Spinal cord (tissue), 10 donors: ENCODE measurements around the gene RAET1G. TPM values are rescaled to one million over a fixed set of nuclear protein-coding genes. Genes with fewer than 3 reads are reported as not detected.

ENCODE experiments used
- DNase-seq, 6 donors: peaks; one replicate each; pipeline versions ENCODE4 v3.0.0 to v3.0.0-alpha.2; 2013 to 2015; ENCODE audit warnings: low spot score in 6 of 6, low read depth in 4 of 6
- H3K27ac ChIP-seq: one replicate; pipeline ENCODE4 v1.5.1; 2013; ENCODE audit warnings: low read depth, low read length, control low read depth
- H3K27me3 ChIP-seq: one replicate; pipeline ENCODE4 v1.6.1; 2013; ENCODE audit warnings: low read length; ENCODE audit not compliant: control insufficient read depth, insufficient read depth
- H3K36me3 ChIP-seq: one replicate; pipeline ENCODE4 v1.6.1; 2013; ENCODE audit warnings: low read length; ENCODE audit not compliant: control insufficient read depth, insufficient read depth
- H3K4me1 ChIP-seq: one replicate; pipeline ENCODE4 v1.6.1; 2013; ENCODE audit warnings: low read length; ENCODE audit not compliant: control insufficient read depth, insufficient read depth
- H3K4me3 ChIP-seq: one replicate; pipeline ENCODE4 v1.5.1; 2013; ENCODE audit warnings: low read depth, low read length, control low read depth
- H3K9me3 ChIP-seq: one replicate; pipeline ENCODE4 v1.6.1; 2013; ENCODE audit warnings: low read length; ENCODE audit not compliant: control insufficient read depth, insufficient read depth
- WGBS: methylation state at CpG from one replicate; pipeline ENCODE4 v1.1.5; 2013; ENCODE audit warnings: missing lambda C conversion rate; ENCODE audit not compliant: insufficient coverage; 5-methylcytosine and 5-hydroxymethylcytosine counted together
- polyA plus RNA-seq, 2 donors: library from polyadenylated mRNA; unstranded; fragments of 120-200 nt; gene quantifications; one replicate each; pipeline ENCODE4 v1.2.1, GENCODE V29; 2013; ENCODE audit not compliant: insufficient read length in 2 of 2
- total RNA-seq, 2 donors: library from RNA; depleted of rRNA in 1 of 2; stranded (reverse); fragments of 120-200 nt in 1 of 2; fragments of >200 nt in 1 of 2; gene quantifications; one replicate each; pipeline versions ENCODE4 v1.2.3 to v1.2.4, GENCODE V29; 2013 to 2014
- donor health status: healthy.

RAET1G gene
- total and polyA plus RNA-seq, 4 donors: 0.70 to 1.7 TPM; not detected in 2

GRCh38 chr6:149891259-149891658 is 31.7 kb downstream of the RAET1G start:
- Histone ChIP-seq H3K27ac (no peak overlapping the region), H3K4me3 (no peak overlapping the region), H3K27me3 (no peaks in the 10 kb centered on the region), H3K9me3 (no peaks in the 10 kb centered on the region), H3K4me1 (no peaks in the 10 kb centered on the region), H3K36me3 (no peaks in the 10 kb centered on the region)
- WGBS: no CpG with 5 or more reads among the region's 3 CpGs
- DNase-seq: no peak

GRCh38 chr6:149890629-149891045 is 32.3 kb downstream of the RAET1G start:
- Histone ChIP-seq H3K9me3 (no peaks in the 10 kb centered on the region), H3K27me3 (no peaks in the 10 kb centered on the region), H3K4me1 (no peaks in the 10 kb centered on the region), H3K36me3 (no peaks in the 10 kb centered on the region), H3K27ac (no peak overlapping the region), H3K4me3 (no peak overlapping the region)
- 71% methylated on average over 2 of the region's 6 CpGs for WGBS
- DNase-seq: no peak

- WGBS: 69% methylated on average over 6 of the region's 7 CpGs
- Histone ChIP-seq H3K4me1 (no peaks in the 10 kb centered on the region), H3K9me3 (no peaks in the 10 kb centered on the region), H3K27ac (no peak overlapping the region), H3K36me3 (no peaks in the 10 kb centered on the region), H3K4me3 (no peak overlapping the region), H3K27me3 (no peaks in the 10 kb centered on the region)
- no peak for DNase-seq
Measured at GRCh38 chr6:149889326-149889725, 33.6 kb downstream of the RAET1G start.

GRCh38 chr6:149888659-149889058 is 34.3 kb downstream of the RAET1G start:
- Histone ChIP-seq H3K36me3 (no peaks in the 10 kb centered on the region), H3K9me3 (no peaks in the 10 kb centered on the region), H3K4me3 (no peak overlapping the region), H3K27ac (no peak overlapping the region), H3K27me3 (no peaks in the 10 kb centered on the region), H3K4me1 (no peaks in the 10 kb centered on the region)
- DNase-seq: no peak
- WGBS: no CpG with 5 or more reads among the region's 1 CpG

- no peak overlapping the region for H3K4me3 ChIP-seq
Measured at GRCh38 chr6:149888093-149888492, 34.8 kb downstream of the RAET1G start.

GRCh38 chr6:149887343-149887742 is 35.6 kb downstream of the RAET1G start:
- H3K4me1 ChIP-seq: no peaks in the 10 kb centered on the region
- H3K27me3 ChIP-seq: no peaks in the 10 kb centered on the region
- WGBS: 64% methylated on average over 1 of the region's 3 CpGs
- no peaks in the 10 kb centered on the region for H3K9me3 ChIP-seq
- H3K4me3 ChIP-seq: no peak overlapping the region
- no peak for DNase-seq
- H3K36me3 ChIP-seq: no peaks in the 10 kb centered on the region
- H3K27ac ChIP-seq: no peak overlapping the region

More at GRCh38 chr6:149888093-149888492, 34.8 kb downstream of the RAET1G start:
- Histone ChIP-seq H3K4me1 (no peaks in the 10 kb centered on the region), H3K9me3 (no peaks in the 10 kb centered on the region), H3K36me3 (no peaks in the 10 kb centered on the region), H3K27me3 (no peaks in the 10 kb centered on the region), H3K27ac (no peak overlapping the region)
- WGBS: 100% methylated on average over 3 of the region's 9 CpGs
- no peak for DNase-seq

GRCh38 chr6:149885888-149886287 is 37.0 kb downstream of the RAET1G start:
- H3K9me3 ChIP-seq: no peaks in the 10 kb centered on the region
- no peak overlapping the region for H3K27ac ChIP-seq
- no peak overlapping the region for H3K4me3 ChIP-seq
- no peaks in the 10 kb centered on the region for H3K27me3 ChIP-seq
- H3K4me1 ChIP-seq: no peaks in the 10 kb centered on the region
- DNase-seq: no peak
- 94% methylated on average over 2 of the region's 3 CpGs for WGBS
- no peaks in the 10 kb centered on the region for H3K36me3 ChIP-seq

GRCh38 chr6:149884617-149885016 is 38.3 kb downstream of the RAET1G start:
- Histone ChIP-seq H3K4me3 (no peak overlapping the region), H3K4me1 (no peaks in the 10 kb centered on the region), H3K9me3 (no peaks in the 10 kb centered on the region), H3K27me3 (no peaks in the 10 kb centered on the region), H3K36me3 (no peaks in the 10 kb centered on the region), H3K27ac (no peak overlapping the region)
- WGBS: 87% methylated on average over 7 of the region's 7 CpGs
- no peak for DNase-seq

GRCh38 chr6:149884215-149884614 is 38.7 kb downstream of the RAET1G start:
- Histone ChIP-seq H3K9me3 (no peaks in the 10 kb centered on the region), H3K27me3 (no peaks in the 10 kb centered on the region), H3K4me3 (no peak overlapping the region), H3K4me1 (no peaks in the 10 kb centered on the region), H3K27ac (no peak overlapping the region), H3K36me3 (no peaks in the 10 kb centered on the region)
- WGBS: 49% methylated on average over 11 of the region's 11 CpGs
- no peak for DNase-seq

- Histone ChIP-seq H3K9me3 (no peaks in the 10 kb centered on the region), H3K4me1 (no peaks in the 10 kb centered on the region), H3K4me3 (no peak overlapping the region), H3K27ac (no peak overlapping the region), H3K36me3 (no peaks in the 10 kb centered on the region), H3K27me3 (no peaks in the 10 kb centered on the region)
- DNase-seq: no peak
- WGBS: no CpG with 5 or more reads among the region's 2 CpGs
Measured at GRCh38 chr6:149881860-149882259, 41.1 kb downstream of the RAET1G start.
